Stimulated activated CD8-positive, alpha-beta memory T cell treated with anti-CD3 and anti-CD28 coated beads, Interleukin-12 subunit alpha, Interleukin-12 subunit beta, amount 100 ng/mL, for 24 hours (primary cell): Measurements from ENCODE around the gene CCDC59.
A peak's percentile ranks its signal among the peaks of the same experiment; 100 is the strongest.
"Not testable (repeated sequence)": the region's sequence is repeated elsewhere in the genome, so short reads cannot be mapped to it uniquely, and the experiment has no call there.

ENCODE experiments used
- DNase-seq: peaks from one replicate; pipeline ENCODE4 v3.0.0-alpha.2; 2020; ENCODE audit errors: extremely low read depth

Gene CCDC59, protein sequence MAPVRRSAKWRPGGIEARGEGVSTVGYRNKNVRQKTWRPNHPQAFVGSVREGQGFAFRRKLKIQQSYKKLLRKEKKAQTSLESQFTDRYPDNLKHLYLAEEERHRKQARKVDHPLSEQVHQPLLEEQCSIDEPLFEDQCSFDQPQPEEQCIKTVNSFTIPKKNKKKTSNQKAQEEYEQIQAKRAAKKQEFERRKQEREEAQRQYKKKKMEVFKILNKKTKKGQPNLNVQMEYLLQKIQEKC

DNA sequence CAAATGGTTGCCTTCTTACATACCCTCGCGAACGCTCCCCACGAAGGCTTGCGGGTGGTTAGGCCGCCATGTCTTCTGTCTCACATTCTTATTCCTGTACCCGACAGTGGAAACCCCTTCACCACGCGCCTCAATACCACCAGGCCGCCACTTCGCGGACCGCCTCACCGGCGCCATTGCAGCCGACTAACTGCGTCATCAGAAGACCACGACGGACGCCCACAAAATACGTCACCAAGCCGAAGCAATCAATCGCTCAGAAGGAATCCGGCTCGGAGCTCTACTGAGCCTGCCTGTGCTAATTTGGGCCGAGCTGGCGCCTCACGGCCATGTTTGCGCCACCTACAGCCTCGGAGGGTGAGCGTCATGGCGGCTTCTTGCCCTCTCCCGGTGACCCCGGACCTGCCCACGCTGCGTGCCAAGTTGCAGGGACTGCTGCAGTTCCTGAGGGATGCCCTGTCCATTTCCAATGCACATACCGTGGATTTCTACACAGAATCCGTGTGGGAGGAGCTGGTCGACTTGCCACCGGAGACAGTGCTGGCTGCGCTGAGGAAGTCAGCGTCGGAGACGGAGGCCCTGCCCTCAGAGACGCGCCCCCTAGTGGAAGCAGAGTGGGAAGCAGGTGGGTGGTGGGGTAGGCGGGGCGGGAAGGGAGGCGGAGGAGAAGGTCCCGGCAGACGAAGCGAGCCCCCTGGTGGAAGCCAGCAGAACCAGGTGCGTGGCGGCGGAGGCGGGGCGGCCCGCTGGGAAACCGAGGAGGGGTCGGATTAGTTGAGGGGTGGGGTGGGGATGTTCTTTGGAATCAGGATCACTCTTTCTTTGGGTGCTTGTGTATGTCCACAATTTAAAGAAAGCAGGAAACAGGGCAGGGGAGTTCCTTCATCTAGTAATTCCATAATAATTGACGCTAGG is at the start of gene CCDC59, which contains the start of gene METTL25:
Gene CCDC59, minus strand, starts transcription at position 188 of the 915 bp plus-strand sequence. Its CDS starts 11 bp downstream, at position 177.
Gene METTL25, plus strand, starts transcription at position 330 of the 915 bp plus-strand sequence. Its CDS starts 37 bp downstream, at position 367.
- DNase-seq = peak; percentile 95

DNA sequence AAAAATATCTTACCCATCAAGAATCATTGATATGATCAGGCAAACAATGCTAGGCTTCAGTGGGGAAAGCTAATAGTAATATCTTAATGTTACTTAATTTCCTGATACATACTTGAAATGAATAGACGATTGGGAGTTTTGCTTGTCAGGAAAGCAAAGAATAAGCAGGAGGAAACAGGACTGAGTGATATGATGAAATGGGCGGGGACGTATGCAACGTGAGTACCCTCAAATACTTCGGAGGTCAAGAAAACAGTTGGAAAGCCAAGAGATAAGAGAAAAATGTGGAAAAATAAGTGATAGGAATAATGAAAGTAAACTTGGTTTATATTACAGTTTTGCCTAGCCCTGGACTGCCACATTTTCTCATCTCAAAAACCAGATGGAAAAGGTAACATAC is 49.3 kb upstream of the CCDC59 start:
- no peak for DNase-seq

DNA sequence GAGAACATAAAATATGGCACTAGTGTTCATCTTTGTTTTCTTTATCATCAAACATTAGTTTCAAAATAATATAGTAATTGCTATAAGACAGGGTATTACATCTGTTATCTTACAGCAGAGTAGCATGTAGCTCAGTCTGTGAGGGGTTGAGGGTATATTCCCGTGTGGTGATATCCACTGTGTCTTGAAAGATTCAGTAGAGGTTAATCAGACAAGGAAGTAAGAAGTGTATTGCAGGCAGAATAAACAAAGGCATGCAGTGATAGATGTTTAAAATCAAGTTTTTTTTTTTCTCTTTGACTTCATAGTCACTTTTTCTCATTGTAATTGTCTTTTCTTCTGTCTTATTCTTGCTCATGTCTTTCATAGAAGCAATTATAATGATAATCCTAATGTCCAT is 48.5 kb upstream of the CCDC59 start:
- DNase-seq = no peak

DNA sequence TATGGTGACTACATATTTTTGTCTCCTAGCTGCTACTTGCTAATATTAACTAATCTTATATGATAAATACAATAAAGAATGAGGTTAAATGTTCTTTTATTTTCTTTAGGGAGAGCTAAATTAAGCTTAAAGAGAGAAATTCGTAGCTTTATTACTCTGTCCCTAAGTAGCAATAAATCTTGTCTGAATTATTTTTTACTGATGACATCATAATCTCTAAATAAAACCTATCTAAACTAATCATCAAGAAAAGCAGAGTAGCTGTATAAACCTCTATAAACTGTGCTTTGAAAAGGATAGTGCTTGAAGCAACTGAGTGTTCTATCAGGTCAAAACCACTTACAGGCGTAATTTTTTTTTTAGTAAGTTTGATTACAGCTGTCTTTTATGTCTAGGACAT is 42.6 kb upstream of the CCDC59 start:
- no peak for DNase-seq

DNA sequence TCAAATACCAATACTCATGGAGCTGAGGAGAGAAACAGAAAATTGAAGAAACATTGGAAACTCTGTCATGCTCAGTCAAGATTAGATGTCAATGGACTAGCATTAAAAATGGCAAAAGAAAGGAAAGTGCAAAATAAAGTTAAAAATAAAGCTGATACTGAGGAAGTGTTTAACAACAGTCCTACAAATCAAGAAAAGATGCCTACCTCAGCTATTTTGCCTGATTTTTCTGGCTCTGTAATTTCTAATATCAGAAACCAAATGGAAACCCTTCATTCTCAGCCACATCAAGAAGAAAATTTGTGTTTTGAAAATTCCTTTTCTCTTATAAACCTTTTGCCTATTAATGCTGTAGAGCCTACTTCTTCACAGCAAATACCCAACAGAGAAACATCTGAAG is 40.7 kb upstream of the CCDC59 start:
- DNase-seq = no peak

DNA sequence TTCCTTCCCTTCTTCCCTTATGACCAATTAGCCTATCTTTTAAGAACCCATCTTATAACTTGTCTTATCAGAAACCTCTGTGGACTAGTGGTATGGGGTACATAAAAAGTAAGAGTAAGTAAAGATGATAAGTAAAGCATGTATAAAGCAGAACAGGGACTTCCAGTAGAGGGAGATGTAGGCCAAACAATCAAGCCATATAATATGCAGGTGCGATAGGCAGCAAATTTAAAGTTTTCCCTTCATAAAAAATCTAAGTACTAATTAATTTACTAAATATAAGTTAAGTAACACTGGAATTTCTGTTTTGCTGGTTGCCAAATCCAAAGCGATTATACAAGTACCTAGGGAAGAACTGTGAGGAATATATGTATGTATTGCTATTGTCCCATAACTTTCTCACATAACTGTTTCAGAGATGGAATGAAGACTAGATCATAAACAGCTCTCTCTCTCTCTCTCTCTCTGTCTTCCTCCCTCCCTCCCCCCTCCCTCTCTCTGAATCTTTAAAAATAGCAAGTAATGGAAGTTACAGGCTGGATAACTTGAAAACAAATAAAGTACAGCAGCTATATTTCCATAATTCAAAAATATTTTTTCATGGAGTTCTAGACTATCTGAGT is 25.9 kb upstream of the CCDC59 start:
- DNase-seq = no peak

DNA sequence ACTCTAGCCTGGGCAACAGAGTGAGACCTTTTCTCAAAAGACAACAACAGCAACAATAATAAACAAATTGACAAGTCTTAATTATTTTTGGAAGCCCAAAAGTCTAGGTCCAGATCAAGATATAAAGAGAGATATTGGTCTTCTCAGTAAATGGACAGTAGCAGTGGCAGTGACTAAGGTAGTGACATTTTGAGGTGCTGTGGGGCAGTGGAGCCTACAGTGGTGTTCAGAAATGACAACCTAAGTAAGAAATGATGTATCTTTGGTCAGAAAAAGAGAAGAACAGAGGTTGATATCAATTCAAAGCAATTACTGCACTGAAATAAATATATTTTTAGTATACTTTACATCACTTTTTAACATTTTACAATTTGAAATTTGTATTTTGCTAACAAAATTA is 20.8 kb upstream of the CCDC59 start:
- DNase-seq = no peak

DNA sequence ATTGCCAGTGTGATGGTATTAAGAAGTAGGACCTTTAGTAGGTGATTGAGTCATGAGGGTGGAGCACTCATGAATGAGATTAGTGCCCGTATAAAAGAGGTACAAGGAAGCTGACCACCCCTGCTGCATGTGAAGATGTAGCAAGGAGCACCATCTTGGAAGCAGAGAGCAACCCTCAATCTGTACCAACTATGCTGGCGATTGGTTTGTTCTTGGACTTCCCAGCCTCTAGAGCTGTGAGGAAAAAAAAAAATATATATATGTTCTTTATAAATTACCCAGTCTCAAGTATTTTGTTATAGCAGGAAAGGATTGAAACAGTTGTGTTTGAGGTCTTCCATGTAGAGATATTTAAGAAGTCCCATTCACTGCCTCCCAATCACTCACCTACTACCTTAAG is 17.0 kb upstream of the CCDC59 start:
- DNase-seq = no peak

DNA sequence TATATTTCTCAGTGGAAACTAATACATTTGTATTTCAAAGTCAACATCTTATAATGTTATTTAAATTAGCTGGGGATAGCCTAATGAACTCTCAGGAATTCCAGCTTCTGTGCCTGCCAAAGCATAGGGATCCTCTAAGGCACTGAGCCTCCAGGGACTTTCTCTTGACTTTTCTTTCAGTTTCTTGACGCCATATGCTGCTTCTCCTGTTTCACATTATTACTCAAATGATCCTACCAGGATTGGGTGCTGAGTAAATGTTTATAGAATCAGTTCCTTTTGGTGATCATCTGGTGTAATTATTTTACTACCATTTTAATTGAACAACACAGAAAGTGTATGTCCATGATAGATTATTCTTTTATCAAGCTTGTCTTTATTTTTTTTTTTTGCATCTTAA is 8.0 kb upstream of the CCDC59 start:
- no peak for DNase-seq

DNA sequence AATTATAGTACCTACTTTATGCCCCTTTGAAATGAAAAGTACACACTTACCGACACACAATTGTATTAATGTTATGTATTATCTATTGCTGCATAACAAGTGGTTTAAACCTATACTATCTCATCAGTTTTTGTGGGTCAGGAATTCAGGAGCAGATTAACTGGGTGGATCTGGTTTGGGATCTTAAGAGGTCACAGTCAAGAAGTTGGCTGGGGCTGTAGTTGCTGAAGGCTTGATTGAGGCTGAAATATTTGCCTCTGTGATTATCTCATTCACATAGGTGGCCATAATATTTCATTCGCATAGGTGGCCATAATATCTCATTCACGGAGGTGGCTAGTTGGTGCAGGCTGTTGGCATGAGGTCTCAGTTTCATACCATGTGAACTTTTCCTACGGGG is 5.8 kb upstream of the CCDC59 start:
- DNase-seq = no peak

DNA sequence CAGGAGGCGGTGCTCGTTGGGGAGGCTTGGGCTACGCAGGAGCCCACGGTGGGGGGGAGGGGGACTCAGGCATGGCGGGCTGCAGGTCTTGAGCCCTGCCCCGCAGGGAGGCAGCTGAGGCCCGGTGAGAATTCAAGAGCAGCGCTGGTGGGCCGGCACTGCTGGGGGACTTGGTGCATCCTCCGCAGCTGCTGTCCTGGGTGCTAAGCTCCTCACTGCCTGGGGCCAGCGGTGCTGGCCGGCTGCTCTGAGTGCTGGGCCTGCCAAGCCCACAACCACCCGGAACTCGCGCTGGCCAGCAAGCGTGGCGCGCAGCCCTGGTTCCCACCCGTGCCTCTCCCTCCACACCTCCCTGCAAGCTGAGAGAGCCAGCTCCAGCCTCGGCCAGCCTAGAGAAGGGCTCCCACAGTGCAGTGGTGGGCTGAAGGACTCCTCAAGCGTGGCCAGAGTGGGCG is 3.3 kb upstream of the CCDC59 start:
- no peak for DNase-seq

DNA sequence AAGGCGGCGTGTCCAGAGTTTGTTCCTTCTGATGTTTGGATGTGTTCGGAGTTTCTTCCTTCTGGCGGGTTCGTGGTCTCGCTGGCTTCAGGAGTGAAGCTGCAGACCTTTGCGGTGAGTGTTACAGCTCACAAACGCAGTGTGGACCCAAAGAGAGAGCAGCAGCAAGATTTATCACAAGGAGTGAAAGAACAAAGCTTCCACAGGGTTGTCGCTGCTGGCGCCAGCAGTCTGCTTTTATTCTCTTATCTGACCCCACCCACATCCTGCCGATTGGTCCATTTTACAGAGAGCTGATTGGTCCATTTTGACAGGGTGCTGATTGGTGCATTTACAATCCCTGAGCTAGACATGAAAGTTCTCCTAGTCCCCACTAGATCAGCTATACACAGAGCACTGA is 2.6 kb upstream of the CCDC59 start:
- not testable (repeated sequence) for DNase-seq

DNA sequence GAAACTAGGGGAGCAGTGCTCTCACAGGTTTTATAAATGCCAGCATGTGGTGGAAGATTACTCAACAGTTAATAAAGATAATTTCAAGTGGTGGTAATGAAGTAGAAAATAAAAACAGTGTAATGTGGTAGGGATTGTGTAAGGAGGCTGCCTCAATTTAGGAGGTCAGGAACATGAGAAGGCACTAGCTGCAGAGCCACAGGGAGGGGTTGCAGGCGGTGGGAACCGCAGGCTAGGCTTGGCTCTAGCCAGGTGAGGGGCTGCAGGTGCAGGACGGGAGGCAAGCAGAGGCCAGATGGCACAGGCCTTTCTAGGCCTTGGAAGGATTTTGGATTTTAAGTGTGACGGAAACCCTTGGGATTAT is 910 bp upstream of the CCDC59 start:
- no peak for DNase-seq

DNA sequence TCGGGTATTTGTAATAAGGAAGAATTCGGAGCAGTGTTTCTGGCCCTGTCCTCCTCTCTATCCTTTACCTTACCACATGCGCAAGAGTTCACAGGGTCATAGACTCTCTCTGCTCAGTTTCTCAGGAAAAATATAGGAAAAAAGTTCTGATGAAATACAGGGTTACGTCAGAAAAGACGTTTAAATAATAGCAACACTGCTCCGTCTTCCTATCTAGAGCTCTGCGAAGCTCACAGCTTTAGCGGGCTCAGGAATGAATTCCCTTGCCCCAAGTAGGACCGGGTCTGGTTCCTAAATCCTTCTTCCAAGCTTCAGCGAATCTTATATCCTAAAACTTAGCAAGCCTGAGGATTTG is 365 bp downstream of the CCDC59 start:
- no peak for DNase-seq

DNA sequence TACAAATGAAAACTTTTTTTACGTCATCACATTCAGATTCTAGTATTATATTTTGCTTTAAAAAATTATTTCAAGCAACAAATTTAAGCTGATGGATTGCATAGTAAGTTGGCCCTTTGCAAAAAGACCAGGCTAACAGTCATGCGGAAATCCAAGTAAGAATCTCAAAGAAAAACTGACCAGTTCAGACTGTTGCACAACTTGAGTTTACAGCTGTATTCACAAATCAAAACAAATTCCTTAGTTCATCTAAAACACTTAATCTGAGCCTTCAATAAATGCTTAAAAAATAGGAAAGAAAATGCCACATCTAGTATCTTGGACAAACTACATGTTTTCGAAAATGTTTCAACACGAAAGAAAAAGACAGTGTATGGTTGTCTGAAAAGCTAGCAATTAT is 847 bp downstream of the CCDC59 start:
- no peak for DNase-seq

DNA sequence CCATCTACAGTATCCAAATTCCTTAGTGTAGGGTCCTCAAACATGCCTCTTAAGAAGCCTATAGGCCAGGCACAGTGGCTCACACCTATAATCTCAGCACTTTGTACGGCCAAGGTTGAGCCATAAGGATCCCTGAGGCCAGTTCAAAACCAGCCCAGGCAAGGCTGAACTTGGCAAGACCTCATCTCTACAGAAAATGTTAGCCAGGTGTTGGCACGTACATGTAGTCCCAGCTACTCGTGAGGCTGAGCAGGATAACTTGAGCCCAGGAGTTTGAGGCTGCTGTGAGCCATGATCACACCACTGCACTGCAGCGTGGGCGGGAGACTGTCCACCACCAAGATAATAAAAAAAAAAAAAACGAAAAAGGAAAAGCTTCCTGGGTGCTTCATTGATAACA is 6.8 kb downstream of the CCDC59 start:
- no peak for DNase-seq

DNA sequence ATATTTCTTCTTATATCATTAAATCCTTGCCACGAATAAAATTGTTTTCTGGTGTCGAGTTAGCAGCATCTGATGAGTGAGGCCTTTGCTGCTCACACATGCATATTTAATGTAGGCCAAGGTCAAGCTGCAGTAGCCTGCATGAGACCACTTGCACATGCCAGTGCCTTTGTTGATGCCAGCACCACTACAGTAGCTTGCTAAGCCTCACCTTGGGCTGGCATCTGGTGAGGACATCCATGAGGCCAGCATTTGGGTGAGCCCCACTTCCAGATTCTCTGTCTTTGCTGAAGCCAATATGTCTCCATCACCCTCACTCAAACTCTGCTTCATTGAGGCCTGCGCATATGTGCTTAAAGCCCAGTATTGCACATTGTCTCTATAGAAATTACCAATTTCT is 8.0 kb downstream of the CCDC59 start:
- no peak for DNase-seq

DNA sequence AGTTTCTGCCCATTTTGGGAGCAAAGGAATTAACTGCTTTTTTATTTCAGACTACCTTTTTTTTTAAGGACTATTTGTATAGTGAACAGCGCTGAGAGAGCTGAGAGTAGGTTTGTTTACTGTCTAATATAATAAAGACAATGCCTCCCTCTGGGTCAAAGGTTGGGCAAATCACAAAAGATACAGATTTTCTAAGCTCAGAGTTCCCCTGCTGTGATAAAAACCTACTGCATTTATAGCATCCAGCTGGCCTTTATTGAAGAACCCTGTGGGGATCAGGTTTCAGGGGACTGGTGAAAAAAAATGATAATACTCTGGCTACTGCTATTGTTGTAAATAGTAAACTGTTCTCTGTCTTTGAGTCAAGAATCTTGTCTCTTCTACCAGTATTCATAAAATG is 28.7 kb downstream of the CCDC59 start:
- no peak for DNase-seq

DNA sequence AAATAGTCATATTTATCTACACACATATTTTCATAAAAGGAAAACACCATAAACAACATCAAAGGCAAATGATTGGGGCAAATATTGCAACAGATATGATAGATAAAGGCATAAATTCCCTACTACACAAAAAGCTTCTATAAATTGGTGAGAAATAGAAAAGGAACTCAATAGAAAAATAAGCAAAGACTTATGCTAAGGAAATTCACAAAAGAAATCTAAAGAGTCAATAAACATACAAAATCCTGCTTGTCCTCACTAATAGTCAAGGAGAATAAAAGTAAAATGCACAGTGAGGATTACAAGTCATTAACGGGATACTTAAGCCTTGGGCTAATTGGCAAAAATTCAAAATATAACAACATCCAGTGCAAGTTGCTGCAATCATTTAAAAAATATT is 30.3 kb downstream of the CCDC59 start:
- no peak for DNase-seq

DNA sequence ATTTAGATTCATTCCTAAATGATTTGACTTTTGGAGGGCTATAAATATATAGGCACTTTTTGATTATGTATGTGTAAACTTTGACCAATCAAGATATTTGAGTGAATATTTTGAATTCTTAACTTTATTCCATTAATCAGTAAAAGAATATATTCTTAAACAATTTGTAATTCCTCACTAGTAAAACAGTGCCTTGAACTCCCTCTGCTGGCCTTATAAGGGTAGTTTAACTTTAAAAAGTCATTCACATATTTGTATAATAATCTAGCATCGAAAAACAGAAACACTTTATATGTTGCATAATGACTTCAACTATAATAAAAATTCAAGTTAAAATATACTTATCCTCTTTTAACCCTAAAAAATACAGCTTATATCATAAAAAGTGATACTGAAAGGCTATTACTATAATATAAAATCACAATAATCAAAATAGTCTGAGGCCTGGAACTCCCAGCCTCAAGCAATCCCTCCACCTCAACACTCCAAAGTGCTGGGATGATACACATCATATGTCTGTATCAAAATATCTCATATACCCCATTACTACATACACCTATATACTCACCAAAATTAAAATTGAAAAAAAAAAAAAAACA is 31.2 kb downstream of the CCDC59 start:
- no peak for DNase-seq

DNA sequence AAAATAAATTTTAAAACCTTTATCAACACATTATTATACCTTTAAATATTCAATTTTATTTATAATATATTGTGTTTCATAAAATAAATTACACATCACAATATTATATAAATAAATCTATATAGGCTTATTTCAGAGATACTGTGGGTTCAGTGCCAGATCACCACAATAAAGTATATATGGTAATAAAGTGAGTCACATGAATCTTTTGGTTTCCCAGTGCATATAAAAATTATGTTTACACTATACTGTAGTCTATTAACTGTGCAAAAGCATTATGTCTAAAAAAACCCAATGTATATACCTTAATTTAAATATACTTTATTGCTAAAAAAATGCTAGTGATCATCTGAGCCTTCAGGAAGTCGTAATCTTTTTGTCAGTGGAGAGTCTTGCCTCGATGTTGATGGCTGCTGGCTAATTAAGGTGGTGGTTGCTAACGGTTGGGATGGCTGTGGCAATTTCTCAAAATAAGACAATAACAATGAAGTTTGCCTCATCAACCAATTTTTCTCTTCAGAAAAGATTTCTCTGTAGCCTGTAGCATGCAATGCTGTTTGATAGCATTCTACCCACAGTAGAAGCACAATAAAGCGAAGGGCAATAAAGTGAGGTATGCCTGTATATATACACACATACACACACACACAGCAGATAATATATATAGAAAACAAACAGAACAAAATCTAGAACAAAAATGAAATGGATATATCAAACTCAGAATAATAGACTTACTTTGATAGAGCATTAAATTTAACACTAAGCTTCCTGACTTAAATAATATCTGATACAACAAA is 32.4 kb downstream of the CCDC59 start:
- no peak for DNase-seq

DNA sequence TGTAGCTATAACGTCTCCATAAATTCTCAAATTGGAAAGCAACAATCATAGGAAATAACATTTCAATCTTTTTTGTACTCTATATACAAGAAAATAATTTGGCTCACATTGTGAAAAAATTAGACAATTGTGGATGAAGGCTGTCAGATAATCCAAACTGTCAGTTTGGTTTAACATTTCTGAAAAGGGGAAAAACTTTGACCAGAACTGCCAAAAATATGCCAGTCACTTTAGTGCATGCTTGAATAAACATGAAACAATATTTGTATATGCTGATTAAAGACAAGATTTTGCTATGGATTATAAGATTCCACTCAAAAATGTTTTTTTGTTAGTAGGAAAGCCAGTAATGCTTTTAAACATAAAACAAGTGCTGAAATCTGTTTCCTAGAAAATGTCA is 38.9 kb downstream of the CCDC59 start:
- DNase-seq = no peak
